ENCODE results near the gene SEC63. TPM values are rescaled to one million over a fixed set of nuclear protein-coding genes. Genes with fewer than 3 reads are reported as not detected.

The SEC63 gene
- total RNA-seq, 2 donors from 2014 or later, result 65.7 to 74.8 TPM

DNA sequence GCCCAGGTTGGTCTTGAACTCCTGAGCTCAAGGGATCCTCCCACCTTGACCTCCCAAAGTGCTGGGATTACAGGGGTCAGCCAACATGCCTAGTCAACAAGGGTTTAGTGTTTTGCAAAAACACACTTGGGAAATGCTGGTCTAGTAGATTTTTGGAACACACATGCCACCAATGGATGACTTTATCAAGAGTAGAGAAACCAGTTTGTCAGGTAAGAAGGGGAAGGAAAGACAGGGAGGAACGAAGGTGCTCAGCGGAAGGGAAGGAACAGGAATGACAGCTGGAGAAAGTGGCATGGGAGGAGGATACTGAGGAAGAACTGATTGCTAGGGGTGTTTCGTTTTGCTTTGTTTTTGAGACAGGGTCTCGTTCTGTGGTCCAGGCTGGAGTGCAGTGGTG, 15.6 kb upstream of the SEC63 start:
- no peak overlapping the region for H3K4me3 Mint-ChIP-seq
- H3K4me3 ChIP-seq (ENCODE audit: low read length), result no peak overlapping the region
- no peak for DNase-seq
- no peaks in the 10 kb centered on the region for H3K36me3 ChIP-seq (ENCODE audit: control insufficient read depth, insufficient read depth, low read length)
- H3K4me1 Mint-ChIP-seq, result no peaks in the 10 kb centered on the region
- no peaks in the 10 kb centered on the region for H3K9me3 Mint-ChIP-seq
- no peak overlapping the region for H3K9ac ChIP-seq (ENCODE audit: extremely low read depth, low read length, poor library complexity, severe bottlenecking)
- no peaks in the 10 kb centered on the region for H3K27me3 ChIP-seq (ENCODE audit: control insufficient read depth, insufficient read depth, low read length, poor library complexity, severe bottlenecking)
- H3K27me3 Mint-ChIP-seq (ENCODE audit: insufficient read depth), result peaks cover 7% of the 10 kb centered on the region
- H3K4me1 ChIP-seq (ENCODE audit: control insufficient read depth, insufficient read depth, low read length), result no peaks in the 10 kb centered on the region
- H3K9me3 ChIP-seq (ENCODE audit: control insufficient read depth, low read length), result no peaks in the 10 kb centered on the region
- 92 to 96% methylated on average over 4 of the region's 4 CpGs for WGBS, 2 experiments (ENCODE audit: insufficient coverage in 1 of 2, insufficient read length in 1 of 2)
- no peak overlapping the region for H3K27ac ChIP-seq (ENCODE audit: low read depth, low read length)
- no peaks in the 10 kb centered on the region for H3K36me3 Mint-ChIP-seq (ENCODE audit: low read depth)
- TF ChIP-seq, protein P1, sequence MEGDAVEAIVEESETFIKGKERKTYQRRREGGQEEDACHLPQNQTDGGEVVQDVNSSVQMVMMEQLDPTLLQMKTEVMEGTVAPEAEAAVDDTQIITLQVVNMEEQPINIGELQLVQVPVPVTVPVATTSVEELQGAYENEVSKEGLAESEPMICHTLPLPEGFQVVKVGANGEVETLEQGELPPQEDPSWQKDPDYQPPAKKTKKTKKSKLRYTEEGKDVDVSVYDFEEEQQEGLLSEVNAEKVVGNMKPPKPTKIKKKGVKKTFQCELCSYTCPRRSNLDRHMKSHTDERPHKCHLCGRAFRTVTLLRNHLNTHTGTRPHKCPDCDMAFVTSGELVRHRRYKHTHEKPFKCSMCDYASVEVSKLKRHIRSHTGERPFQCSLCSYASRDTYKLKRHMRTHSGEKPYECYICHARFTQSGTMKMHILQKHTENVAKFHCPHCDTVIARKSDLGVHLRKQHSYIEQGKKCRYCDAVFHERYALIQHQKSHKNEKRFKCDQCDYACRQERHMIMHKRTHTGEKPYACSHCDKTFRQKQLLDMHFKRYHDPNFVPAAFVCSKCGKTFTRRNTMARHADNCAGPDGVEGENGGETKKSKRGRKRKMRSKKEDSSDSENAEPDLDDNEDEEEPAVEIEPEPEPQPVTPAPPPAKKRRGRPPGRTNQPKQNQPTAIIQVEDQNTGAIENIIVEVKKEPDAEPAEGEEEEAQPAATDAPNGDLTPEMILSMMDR (conservative IDR thresholded peaks at IDR 0.05), result no peak
- no peak overlapping the region for H3K27ac Mint-ChIP-seq

DNA sequence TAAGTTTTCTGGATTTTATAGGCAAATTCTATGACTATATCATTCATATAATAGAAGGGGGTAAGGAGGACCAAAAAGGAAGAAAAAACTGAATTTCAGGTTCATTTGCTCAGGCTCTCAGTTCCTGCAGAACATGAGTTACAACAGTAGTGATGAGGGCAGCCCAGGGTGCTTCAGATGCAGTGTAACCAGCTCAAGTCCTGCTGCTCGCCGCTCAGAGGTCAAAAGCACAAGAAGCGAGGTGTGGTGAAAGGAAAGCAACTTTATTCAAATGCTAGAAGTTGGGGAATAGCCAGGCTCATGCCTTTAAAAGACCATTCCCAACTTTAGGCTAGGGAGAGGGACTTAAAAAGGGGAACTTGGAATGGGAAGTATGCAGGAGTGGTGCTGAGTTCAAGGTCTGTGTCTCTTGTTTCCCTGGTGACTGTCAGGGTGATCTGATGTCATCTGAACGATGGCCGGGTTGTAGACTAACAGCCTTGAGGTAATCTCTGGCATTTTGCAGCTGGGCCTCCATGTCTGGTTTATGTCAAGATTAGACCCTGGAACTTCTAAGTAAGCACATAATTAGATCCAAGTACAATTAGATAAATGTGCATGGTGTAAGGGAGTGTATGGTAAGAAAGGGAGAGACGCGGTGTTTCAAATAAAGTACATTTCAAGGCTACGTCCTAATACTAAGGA, 14.5 kb upstream of the SEC63 start:
- Histone ChIP-seq H3K4me1 (ENCODE audit: control insufficient read depth, insufficient read depth, low read length) (no peaks in the 10 kb centered on the region), H3K27me3 (ENCODE audit: control insufficient read depth, insufficient read depth, low read length, poor library complexity, severe bottlenecking) (no peaks in the 10 kb centered on the region), H3K4me3 (ENCODE audit: low read length) (no peak overlapping the region), H3K9ac (ENCODE audit: extremely low read depth, low read length, poor library complexity, severe bottlenecking) (no peak overlapping the region), H3K27ac (ENCODE audit: low read depth, low read length) (no peak overlapping the region), H3K9me3 (ENCODE audit: control insufficient read depth, low read length) (no peaks in the 10 kb centered on the region), H3K36me3 (ENCODE audit: control insufficient read depth, insufficient read depth, low read length) (no peaks in the 10 kb centered on the region)
- TF ChIP-seq, protein P1 (conservative IDR thresholded peaks at IDR 0.05), result no peak
- no peaks in the 10 kb centered on the region for H3K4me1 Mint-ChIP-seq
- H3K27ac Mint-ChIP-seq, result no peak overlapping the region
- peaks cover 7% of the 10 kb centered on the region for H3K27me3 Mint-ChIP-seq (ENCODE audit: insufficient read depth)
- H3K36me3 Mint-ChIP-seq (ENCODE audit: low read depth), result no peaks in the 10 kb centered on the region
- WGBS, 2 experiments (ENCODE audit: insufficient coverage in 1 of 2, insufficient read length in 1 of 2), result 88 to 89% methylated on average over 8 of the region's 8 CpGs
- no peak overlapping the region for H3K4me3 Mint-ChIP-seq
- H3K9me3 Mint-ChIP-seq, result no peaks in the 10 kb centered on the region
- DNase-seq, result no peak

- H3K27ac ChIP-seq (ENCODE audit: low read depth, low read length), result no peak overlapping the region
- H3K9me3 Mint-ChIP-seq, result no peaks in the 10 kb centered on the region
- H3K9me3 ChIP-seq (ENCODE audit: control insufficient read depth, low read length), result no peaks in the 10 kb centered on the region
- WGBS, 2 experiments (ENCODE audit: insufficient coverage in 1 of 2, insufficient read length in 1 of 2), result 92 to 96% methylated on average over 4 to 6 of the region's 6 CpGs
- H3K4me3 Mint-ChIP-seq, result no peak overlapping the region
- H3K4me1 ChIP-seq (ENCODE audit: control insufficient read depth, insufficient read depth, low read length), result no peaks in the 10 kb centered on the region
- H3K27me3 ChIP-seq (ENCODE audit: control insufficient read depth, insufficient read depth, low read length, poor library complexity, severe bottlenecking), result no peaks in the 10 kb centered on the region
- H3K27me3 Mint-ChIP-seq (ENCODE audit: insufficient read depth), result peaks cover 8% of the 10 kb centered on the region
- TF ChIP-seq, protein P1 (conservative IDR thresholded peaks at IDR 0.05), result no peak
- no peak overlapping the region for H3K27ac Mint-ChIP-seq
- no peak for DNase-seq
- H3K36me3 Mint-ChIP-seq (ENCODE audit: low read depth), result no peaks in the 10 kb centered on the region
- no peaks in the 10 kb centered on the region for H3K36me3 ChIP-seq (ENCODE audit: control insufficient read depth, insufficient read depth, low read length)
- no peak overlapping the region for H3K4me3 ChIP-seq (ENCODE audit: low read length)
- no peak overlapping the region for H3K9ac ChIP-seq (ENCODE audit: extremely low read depth, low read length, poor library complexity, severe bottlenecking)
- peaks cover 3% of the 10 kb centered on the region for H3K4me1 Mint-ChIP-seq
Measured at GRCh38 chr6:107971181-107971580, 13.2 kb upstream of the SEC63 start.
